ENCODE measurements around the gene PANK4.

Gene PANK4

DNA sequence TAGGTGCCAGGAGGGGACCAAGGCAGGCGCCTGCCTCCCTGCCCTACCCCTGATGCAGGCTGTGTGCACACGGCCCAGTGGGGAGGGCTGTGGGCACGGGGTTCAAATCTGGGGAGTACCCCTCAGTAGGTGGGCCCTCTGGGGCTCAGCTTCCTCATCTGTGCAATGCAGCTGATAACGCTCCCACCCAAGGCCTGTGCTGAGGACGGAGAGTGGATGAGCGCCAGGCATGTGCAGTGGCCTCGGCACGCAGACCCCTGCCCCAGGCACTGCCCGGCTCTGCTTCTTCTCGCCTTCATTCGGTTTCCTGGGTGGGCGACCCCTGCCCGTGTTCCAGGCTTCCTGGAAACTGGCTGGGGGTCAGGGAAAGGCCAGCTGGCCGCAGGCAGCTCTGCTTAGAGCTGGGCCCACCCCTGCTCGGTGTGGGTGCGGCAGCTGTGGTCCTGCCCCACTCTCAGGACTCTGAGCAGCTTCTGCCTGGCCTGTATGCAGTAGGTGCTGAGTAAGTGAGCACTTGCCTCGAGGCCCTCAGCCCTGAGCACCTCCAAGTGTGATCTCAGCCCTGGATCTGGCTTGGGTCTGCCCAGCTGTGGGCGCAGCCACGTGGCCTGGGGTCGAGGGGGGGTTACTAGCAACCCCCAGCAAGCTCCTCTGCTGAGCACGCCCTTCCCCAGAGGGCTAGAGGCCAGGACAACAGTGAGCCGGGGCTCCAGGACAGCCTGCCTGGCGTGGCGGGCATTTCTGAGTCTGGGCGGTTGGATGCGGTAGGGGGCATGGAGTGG is 17.9 kb upstream of the PANK4 start:
- Histone ChIP-seq H3K4me3 (IDR thresholded peaks at IDR 0.05; ENCODE audit: insufficient read depth, low read depth, low read length) (no peak overlapping the region), H3K27me3 (ENCODE audit: insufficient read depth, low read depth) (0 out of 2 replicates have a peak, but pooled peaks cover 2% of the 10 kb centered on the region), H3K4me2 (no peak overlapping the region), H3K27ac (no peak overlapping the region), H3K36me3 (ENCODE audit: insufficient read depth) (no peaks in the 10 kb centered on the region), H3K9ac (no peak overlapping the region), H4K20me1 (ENCODE audit: insufficient read depth) (no peaks in the 10 kb centered on the region), H2AFZ (ENCODE audit: low read depth) (no peak overlapping the region), H3K4me1 (ENCODE audit: low read depth, poor library complexity, severe bottlenecking) (peaks cover 29% of the 10 kb centered on the region), H3K79me2 (ENCODE audit: insufficient read depth, low read depth) (no peaks in the 10 kb centered on the region)
- TF ChIP-seq, protein P1, sequence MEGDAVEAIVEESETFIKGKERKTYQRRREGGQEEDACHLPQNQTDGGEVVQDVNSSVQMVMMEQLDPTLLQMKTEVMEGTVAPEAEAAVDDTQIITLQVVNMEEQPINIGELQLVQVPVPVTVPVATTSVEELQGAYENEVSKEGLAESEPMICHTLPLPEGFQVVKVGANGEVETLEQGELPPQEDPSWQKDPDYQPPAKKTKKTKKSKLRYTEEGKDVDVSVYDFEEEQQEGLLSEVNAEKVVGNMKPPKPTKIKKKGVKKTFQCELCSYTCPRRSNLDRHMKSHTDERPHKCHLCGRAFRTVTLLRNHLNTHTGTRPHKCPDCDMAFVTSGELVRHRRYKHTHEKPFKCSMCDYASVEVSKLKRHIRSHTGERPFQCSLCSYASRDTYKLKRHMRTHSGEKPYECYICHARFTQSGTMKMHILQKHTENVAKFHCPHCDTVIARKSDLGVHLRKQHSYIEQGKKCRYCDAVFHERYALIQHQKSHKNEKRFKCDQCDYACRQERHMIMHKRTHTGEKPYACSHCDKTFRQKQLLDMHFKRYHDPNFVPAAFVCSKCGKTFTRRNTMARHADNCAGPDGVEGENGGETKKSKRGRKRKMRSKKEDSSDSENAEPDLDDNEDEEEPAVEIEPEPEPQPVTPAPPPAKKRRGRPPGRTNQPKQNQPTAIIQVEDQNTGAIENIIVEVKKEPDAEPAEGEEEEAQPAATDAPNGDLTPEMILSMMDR (conservative IDR thresholded peaks at IDR 0.05; ENCODE audit: low read depth, low read length), result no peak

DNA sequence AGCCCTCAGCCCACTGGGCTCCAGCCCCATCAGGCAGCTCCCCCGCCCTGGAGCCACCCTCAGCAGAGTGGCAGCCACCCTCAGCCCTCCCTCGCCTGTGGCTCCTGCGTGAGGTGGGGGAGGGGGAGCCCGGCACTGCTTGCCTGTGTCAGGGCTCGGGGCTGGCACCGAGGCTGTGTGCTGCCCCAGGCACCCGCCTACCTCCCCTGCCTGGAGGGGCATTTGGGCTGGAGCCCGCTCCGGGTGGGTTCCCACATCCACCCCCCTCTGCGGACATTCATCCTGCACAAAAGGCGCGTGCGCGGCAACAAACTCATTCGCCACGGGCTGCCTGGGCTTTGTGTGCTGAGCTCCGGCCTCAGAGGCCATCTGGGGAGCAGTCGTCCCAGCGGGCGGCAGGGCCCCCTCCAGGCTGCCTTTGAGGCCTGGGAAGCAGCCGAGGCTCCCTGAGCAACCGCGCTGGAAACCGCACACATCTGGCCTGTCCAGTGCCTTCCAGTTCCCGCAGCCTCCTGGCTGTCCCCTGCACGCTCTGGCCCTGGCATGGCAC is 17.2 kb upstream of the PANK4 start:
- H3K79me2 ChIP-seq (ENCODE audit: insufficient read depth, low read depth), result no peaks in the 10 kb centered on the region
- no peak overlapping the region for H3K27ac ChIP-seq
- peaks cover 24% of the 10 kb centered on the region for H3K4me1 ChIP-seq (ENCODE audit: low read depth, poor library complexity, severe bottlenecking)
- no peak overlapping the region for H3K4me3 ChIP-seq (IDR thresholded peaks at IDR 0.05; ENCODE audit: insufficient read depth, low read depth, low read length)
- no peak overlapping the region for H3K4me2 ChIP-seq
- no peak overlapping the region for H2AFZ ChIP-seq (ENCODE audit: low read depth)
- H3K27me3 ChIP-seq (ENCODE audit: insufficient read depth, low read depth), result peaks cover 2% of the 10 kb centered on the region; the same call in 1 of the 2 replicates
- no peaks in the 10 kb centered on the region for H3K36me3 ChIP-seq (ENCODE audit: insufficient read depth)
- no peak overlapping the region for H3K9ac ChIP-seq
- no peaks in the 10 kb centered on the region for H4K20me1 ChIP-seq (ENCODE audit: insufficient read depth)
- TF ChIP-seq, protein P1 (conservative IDR thresholded peaks at IDR 0.05; ENCODE audit: low read depth, low read length), result no peak

DNA sequence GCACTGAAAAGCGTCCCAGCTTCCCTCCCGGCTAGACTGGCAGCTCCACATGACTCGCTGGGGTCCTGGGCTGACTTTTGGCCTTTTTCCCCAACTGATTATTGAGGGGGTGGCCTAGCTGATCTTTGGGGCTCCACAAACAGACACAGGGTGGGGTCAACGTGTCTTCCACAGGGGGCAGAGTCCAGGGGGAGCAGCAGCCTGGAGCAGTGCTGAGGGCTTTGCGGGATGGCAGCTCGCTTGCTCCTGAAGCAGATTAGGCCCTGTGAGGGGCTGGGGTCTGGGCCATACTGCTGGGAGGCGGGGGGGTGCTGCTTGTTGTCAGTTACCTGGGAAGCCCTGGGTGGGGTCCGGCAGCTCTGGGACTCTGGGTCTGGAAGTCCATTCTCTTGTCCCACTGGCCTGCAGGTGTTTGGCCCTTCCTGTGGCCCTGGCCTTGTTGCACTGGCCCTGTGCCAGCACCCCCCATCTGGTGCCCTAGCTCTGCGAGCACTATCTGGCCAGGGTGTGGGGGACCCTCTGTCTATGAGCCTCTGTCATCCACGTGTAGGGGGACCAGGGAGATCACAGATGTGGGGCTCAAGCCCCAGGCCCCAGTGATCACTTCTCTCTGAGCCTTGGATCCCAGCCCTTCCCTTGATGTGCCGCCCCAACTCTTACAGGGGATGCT is 16.0 kb upstream of the PANK4 start:
- Histone ChIP-seq H3K27ac (no peak overlapping the region), H3K4me1 (ENCODE audit: low read depth, poor library complexity, severe bottlenecking) (peaks cover 13% of the 10 kb centered on the region), H2AFZ (ENCODE audit: low read depth) (no peak overlapping the region), H3K36me3 (ENCODE audit: insufficient read depth) (no peaks in the 10 kb centered on the region), H3K27me3 (ENCODE audit: insufficient read depth, low read depth) (peaks cover 5% of the 10 kb centered on the region; the same call in 1 of the 2 replicates), H3K79me2 (ENCODE audit: insufficient read depth, low read depth) (no peaks in the 10 kb centered on the region), H3K4me2 (no peak overlapping the region), H3K9ac (no peak overlapping the region), H3K4me3 (IDR thresholded peaks at IDR 0.05; ENCODE audit: insufficient read depth, low read depth, low read length) (no peak overlapping the region), H4K20me1 (ENCODE audit: insufficient read depth) (no peaks in the 10 kb centered on the region)
- TF ChIP-seq, protein P1 (conservative IDR thresholded peaks at IDR 0.05; ENCODE audit: low read depth, low read length), result no peak

DNA sequence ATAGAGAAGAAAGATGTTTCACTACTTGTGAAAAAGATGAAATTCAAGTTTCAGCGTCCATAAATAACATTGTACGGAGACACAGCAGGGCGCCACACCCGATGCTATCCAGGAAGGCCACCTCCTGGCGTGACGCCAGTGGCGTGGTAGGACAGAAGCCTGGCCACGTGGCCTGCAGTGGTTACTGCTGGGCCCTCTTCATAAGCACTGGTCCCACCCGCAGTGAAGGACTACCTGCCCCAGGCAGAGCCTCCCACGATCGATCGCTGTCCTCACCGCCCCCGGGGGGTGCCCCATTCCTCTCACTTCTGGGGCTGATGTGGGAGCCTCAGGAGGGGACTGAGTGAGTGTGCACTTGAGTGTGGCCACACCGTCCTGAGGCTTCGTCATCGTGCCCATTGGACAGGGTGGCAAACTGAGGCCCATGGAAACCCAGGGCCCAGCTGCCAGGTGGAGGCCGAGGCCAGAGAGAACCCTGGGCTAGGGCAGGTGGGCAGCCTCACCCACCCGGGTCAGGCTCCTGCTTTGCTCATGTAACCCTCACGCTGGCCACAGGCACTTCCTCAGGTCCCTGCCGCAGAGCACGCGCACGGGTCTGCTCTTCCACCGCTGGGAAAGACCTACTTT is 15.3 kb upstream of the PANK4 start:
- TF ChIP-seq, protein P1 (conservative IDR thresholded peaks at IDR 0.05; ENCODE audit: low read depth, low read length), result no peak
- Histone ChIP-seq H2AFZ (ENCODE audit: low read depth) (no peak overlapping the region), H3K9ac (no peak overlapping the region), H3K27me3 (ENCODE audit: insufficient read depth, low read depth) (peaks cover 11% of the 10 kb centered on the region; the same call in 1 of the 2 replicates), H3K27ac (no peak overlapping the region), H4K20me1 (ENCODE audit: insufficient read depth) (no peaks in the 10 kb centered on the region), H3K36me3 (ENCODE audit: insufficient read depth) (no peaks in the 10 kb centered on the region), H3K79me2 (ENCODE audit: insufficient read depth, low read depth) (no peaks in the 10 kb centered on the region), H3K4me3 (IDR thresholded peaks at IDR 0.05; ENCODE audit: insufficient read depth, low read depth, low read length) (no peak overlapping the region), H3K4me2 (no peak overlapping the region; the same call in 1 of the 2 replicates), H3K4me1 (ENCODE audit: low read depth, poor library complexity, severe bottlenecking) (peaks cover 12% of the 10 kb centered on the region)

Measured in KMS-11 (cell line).